DOHH2 (cell line): ENCODE results near the gene CSTB.

Source experiments
- CTCF ChIP-seq: fragments of 200-600 bp; sonication (generic); IDR thresholded peaks from one replicate; pipeline ENCODE4 v1.5.1; 2014; ENCODE audit warnings: antibody characterized with exemption, mild to moderate bottlenecking, low read depth, low read length; ENCODE audit not compliant: poor library complexity, severe bottlenecking
- EZH2phosphoT487 ChIP-seq: fragments of 200-600 bp; sonication (generic); IDR thresholded peaks from 2 replicates; pipeline ENCODE4 v1.6.1; 2017; ENCODE audit warnings: borderline replicate concordance, mild to moderate bottlenecking, antibody characterized with exemption, low read length, moderate library complexity, mixed read lengths

- TF ChIP-seq CTCF (no peak), EZH2phosphoT487 (no peak)
Measured at GRCh38 chr21:43733060-43733459, 43.0 kb downstream of the CSTB start.
